Activated T-helper 9 cell treated with anti-CD3 and anti-CD28 coated beads, Interleukin-2, amount 50 U/mL, for 16 hours (primary cell): ENCODE measurements around the gene SLC41A1.
A peak's percentile ranks its signal among the peaks of the same experiment; 100 is the strongest.

Source experiments
- DNase-seq: peaks from one replicate; pipeline ENCODE4 v3.0.0-alpha.2; 2020; ENCODE audit warnings: low read depth

SLC41A1 gene

GRCh38 chr1:205822397-205822796, 9.4 kb upstream of the SLC41A1 start:
- no peak for DNase-seq

DNA sequence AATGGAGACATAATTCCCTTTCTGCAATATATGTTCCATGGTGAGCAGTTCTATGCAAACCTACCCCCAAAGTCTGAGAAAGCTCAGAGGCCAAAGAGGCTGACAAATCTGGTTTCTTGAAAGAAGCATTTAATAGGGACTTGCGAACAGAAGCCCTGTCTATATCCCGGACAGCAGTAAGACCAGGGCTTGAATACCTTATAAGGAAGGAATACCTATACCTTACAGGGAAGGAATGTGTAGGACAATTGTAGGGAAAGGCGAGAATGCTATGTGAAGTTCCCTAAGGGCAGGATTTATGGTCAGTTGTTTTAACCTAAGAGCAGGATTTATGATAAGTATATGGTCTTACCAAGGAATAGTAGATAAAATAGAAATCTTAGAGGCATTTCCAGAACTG, 5.0 kb upstream of the SLC41A1 start:
- no peak for DNase-seq

DNA sequence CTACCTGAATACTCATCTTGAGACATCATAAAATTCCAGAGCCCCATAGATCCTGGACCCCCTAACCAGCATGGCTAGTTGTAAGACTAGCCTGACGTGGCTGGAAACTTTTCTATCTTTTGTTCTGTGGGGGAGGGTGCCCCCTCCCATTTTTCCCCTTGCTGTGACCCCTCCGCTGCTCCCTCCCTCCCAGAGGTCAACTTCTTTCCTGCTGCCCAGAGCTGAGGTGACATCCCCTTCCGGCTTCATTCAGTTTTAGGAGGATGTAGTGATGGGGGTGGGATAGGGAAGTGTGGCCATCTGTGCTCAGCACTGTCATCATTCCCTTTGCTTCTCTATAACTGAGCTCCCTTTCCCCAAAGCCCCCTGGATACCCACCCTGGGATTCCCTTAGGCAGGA, 4.4 kb upstream of the SLC41A1 start:
- DNase-seq: no peak

- DNase-seq: peak; percentile 17
Observed at GRCh38 chr1:205813755-205814058, 709 bp upstream of the SLC41A1 start.

DNA sequence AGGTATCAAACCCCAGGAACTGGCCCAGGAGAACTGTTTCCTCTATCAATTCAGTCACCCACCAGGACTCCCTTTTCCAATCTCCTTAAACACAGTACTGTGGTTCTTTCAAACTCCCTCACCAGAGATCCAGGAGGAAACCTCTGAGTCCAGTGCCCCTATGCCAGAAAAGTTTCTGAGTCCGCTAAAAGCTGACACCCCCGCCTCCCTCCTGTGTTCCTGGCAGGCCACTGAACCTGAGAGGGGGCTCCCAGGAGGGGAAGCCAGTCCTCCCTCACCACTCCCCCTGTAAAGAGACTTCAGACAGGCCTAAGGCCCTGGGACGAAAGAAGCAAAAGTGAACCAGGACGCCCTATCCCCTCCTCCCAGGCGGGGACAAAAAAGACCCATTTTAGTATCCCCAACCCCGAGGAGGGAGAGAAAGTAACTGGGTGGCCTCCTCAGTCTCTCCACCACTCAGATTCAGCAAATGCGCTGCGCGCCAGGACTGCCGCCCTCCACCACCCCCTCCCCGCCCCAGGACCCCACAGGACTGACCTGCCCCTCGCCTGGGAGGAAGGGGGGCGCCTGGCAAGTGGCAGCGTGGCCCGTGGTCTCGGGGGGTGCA, 624 bp downstream of the SLC41A1 start:
- no peak for DNase-seq

DNA sequence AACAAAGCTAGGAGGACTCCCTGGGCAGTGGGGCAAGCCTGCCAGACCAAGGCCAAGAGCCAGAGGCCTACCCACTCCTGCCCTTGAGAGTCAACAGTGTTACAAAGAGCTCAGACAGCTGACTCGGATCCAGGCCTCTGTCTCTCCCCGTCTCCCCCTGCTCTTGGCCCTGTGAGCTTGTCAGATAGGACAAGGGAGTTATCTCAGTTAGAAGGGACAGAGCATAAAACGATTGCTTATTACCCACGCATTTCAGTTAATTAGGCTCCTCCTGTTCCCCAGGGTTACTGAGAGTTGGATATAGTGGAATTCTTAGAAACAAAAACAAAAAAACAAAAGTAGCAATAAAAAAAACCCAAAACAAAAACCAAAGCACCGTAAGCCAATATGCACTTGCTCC, 1.3 kb downstream of the SLC41A1 start:
- no peak for DNase-seq

GRCh38 chr1:205810448-205811157, 2.4 kb downstream of the SLC41A1 start:
- DNase-seq: no peak

DNA sequence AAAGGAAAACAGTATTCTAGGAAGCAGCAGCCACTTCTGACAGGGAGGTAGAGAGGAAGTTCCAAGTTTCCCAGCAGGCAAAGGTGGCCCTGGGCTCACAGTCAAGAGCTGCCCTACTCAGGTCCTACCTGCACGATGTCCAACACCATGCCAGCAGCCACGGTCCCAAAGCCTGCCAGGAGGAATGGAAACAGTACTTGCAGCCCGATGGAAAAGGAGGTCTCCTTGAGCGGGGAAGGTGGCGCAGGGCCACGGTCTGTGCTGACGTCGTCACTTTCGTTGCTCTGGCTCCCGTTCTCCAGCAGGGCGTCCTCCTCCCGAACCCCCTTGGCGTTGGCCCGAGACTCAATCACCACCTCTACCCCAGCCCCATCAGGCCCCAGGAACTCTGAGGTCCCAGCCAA, 3.1 kb downstream of the SLC41A1 start:
- DNase-seq: no peak

DNA sequence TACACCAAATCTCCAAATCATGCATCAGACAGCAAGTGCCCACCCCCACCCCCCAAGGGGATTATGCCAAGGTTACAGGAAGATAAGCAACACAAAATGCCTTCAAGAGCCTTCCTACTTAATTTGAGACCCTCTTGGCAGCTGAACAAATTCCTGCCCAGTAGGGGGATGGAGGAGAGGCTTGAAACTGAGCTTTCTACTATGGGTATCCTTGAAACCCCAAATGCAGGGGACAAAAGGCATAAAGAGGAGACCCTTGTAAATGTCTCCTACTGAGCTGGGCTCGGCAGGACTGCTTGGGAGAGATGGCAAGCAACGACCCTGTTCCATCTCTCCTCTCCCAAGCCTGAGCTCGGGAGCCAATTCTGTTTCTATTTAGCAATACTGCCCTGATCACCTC, 3.5 kb downstream of the SLC41A1 start:
- no peak for DNase-seq

- DNase-seq: no peak
Observed at GRCh38 chr1:205805082-205805711, 7.8 kb downstream of the SLC41A1 start.

DNA sequence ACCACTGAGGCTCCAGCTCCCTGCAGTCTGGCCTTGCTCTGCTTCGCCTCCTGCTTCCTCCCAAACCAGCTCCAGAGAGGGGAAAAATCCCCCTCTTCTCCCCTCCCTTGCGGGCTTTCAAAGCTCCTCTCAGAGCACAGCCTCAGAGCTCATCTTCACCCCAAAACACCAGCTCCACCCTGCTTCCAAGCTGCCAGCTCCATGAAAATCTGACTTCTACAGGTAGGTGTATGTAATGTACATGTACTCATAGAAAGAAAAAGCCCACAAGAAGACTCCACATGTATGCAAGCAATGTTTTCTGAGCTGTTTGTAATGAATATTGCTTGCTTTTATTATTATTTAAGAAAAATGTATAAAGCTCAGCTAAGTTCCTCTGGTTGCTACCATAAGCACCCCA, 8.4 kb downstream of the SLC41A1 start:
- DNase-seq: no peak

- no peak for DNase-seq
Observed at GRCh38 chr1:205803986-205804385, 9.0 kb downstream of the SLC41A1 start.

DNA sequence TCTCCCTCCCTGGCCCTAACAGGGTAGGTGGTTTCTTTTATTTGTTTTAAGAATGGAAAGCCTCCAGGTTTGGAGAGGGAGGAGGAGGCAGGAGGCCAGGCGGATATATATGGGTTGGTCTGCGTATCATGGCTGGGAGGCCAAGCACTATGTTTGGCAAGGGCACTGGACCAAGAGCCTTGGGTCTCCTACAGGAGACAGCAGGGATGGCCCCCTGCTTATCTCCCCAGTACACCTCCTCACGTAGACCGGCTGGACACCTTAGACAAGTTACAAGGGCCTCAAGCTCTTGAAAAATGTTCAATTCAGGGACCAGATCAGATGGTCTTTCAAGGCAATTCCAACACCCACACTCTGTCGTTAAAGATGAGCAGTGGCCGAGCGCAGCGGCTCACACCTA, 10.9 kb downstream of the SLC41A1 start:
- DNase-seq: no peak

DNA sequence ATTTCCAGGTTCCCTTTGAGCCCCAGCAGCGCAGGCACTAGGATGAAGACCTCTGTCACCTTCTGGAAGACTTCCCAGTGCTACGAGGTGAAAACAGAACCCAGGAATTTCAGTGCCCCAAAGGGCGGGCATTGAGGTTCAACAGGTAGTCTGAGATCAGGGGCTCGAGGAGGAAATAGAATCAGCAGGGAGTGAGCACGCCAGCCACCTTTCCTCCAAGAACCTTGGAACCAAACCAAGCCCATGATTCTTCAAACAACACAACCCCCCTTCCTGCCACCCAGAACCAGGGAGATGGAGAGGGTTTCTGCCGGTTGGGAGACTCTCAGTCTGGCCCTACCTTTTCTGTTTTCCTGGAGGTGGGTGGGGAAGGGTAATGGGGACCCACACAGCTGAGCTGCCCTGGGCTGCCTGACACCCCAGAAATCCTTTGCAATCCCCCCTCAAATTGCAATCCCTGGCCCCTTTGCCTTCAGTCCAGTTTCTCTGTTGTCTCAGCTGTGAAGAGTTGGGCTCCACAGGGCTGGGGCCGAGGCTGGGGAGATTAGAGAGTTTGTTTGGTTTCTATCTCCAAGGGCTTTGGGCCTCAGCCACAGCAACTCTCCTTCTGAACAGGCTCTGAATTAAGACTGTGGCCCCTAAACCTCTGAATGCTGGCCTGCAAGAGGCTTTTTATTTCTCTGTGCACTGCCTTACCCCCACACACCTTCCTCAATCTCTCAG, 11.9 kb downstream of the SLC41A1 start:
- no peak for DNase-seq

DNA sequence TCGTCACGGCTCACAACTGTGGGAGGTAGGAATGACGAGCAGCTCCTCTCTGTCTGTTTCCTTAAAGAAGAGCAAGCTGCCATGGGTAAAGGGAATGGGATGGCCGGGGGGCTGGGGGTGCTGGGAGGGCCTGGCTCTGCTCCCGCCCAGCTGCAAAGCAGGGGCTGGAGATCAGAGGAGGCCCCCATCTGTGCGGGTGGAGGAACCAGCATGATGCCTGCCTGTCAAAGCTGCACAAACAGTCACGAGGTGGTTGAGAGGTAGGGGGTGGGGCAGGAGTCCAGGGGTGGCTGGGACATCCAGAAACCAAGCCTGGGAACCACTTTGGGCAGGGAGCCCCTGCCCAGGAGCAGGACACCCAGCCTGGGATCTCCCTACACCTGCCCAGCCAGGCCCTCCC, 12.6 kb downstream of the SLC41A1 start:
- DNase-seq: no peak

GRCh38 chr1:205798577-205798976, 14.4 kb downstream of the SLC41A1 start:
- DNase-seq: no peak

DNA sequence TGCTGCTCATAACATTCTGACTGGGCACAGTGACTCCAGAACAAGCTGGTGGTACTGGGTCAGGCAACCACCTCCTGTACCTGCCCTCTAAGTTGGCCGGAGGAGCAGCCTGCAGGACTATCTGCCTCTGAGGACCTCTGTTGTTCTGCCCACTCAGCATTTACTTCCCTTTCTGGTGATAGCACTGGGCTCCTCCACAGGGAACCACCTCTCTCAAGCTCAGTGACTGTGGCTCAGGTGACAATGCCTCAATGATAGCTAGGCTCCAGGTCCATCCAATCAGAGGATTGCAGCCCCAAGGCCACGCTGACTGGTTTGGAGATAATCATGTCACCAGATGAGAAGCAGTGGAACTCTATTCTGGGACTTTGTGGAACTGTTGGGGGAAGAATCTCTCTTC, 15.8 kb downstream of the SLC41A1 start:
- no peak for DNase-seq

GRCh38 chr1:205794011-205794730, 18.8 kb downstream of the SLC41A1 start:
- no peak for DNase-seq

DNA sequence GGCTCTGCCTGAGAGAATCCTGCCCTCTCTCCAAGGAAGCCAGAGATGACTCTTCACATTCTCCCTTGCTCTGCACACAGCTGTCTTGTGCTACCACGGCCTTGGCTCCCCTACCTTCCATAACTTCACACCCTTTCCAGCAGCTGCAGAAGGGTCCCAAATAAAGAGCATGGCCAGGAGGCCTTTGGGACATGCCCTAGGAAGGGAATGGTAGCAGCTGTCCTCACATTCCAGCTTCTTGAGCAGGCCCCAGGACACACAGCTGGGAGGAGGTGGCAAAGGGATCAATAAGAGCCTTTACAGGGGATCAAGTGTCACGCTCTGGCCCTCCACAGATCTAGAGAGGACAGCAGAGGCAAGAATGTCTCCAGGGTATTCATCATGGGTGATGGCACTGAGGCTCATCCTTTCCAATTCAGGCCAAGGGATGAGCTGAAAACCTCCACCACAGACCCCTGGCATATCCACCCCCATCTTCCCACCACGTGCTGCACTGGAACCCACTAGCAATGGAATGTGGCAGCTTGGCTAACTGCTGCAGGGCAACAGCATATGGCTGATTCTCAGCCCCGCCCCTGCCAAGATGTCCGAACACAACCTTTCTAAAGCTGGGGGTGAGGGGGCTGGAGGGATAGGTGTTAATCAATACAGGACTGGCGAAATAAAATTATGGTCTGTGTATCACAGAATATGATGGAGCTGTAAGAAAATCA, 19.9 kb downstream of the SLC41A1 start:
- DNase-seq: no peak

GRCh38 chr1:205792481-205792881, 20.5 kb downstream of the SLC41A1 start:
- no peak for DNase-seq

GRCh38 chr1:205791568-205792180, 21.3 kb downstream of the SLC41A1 start:
- no peak for DNase-seq
